Measurements from ENCODE around the gene HJV. TPM values are rescaled to one million over a fixed set of nuclear protein-coding genes. Genes with fewer than 3 reads are reported as not detected.
"Not testable (repeated sequence)": the region's sequence is repeated elsewhere in the genome, so short reads cannot be mapped to it uniquely, and the experiment has no call there.

The HJV gene
- total RNA-seq, 1 donor from 2014 or later = 71.9 TPM

DNA sequence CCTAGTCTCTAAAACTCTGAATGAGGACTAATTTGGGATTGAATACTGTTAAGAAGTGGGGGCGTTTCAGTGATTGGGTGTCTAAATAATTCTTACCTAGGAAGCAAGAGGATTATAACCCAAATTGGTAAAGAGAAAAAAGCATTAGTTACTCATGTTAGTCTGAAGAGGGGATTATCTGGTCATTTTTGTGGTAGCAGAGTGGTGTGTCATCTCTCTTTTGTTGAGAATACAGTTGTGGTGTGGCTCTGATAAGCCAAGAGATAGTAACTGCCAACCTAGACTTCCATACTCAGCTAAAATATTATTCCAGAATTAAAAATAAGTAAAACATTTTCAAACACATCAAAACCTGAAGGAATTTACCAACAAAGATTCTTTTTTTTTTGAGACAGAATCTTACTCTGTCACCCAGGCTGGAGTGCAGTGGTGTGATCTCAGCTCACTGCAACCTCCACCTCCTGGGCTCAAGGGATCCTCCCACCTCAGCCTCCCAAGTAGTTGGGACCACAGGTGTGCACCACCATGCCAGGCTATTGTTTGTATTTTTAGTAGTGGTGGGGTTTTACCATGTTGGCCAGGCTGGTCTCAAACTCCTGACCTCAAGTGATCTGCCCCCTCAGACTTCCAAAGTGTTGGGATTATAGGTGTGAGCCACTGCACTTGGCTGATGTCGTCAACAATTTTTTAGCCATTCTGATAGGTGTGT lies 4.4 kb upstream of the HJV start:
- ATAC-seq; intact Hi-C loops (cut with micrococcal nuclease): not testable (repeated sequence)

DNA sequence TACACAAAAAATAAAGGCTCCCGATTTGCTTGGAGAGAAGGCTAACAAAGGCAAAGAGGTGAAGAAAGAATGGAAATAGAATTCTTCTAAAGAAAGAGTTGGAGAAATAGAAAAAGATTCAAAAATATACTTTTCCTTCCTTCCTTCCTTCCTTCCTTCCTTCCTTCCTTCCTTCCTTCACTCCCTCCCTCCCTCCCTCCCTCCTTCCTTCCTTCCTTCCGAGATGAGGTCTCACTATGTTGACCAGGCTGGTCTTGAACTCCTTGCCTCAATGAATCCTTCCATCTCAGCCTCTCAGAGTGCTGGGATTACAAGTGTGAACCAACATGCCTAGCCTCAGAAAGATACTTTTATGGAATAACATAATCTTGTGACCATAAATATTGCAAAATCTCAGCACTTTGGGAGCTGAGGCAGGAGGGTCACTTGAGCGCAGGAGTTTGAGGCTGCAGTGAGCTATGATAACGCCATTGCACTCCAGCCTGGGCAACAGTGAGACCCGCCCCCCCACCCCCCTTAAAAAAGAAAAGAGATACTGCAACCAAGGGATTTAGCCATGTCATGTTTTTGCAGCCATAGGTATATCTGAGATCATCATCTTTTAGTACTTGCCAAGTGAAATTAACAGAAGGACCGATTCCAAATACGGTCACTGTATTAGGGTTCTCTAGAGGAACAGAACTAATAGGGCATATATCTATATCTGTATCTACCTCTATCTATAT lies 1.0 kb upstream of the HJV start:
- no peak for DNase-seq
- intact Hi-C loops (cut with micrococcal nuclease) = no loop called here
- ATAC-seq = no peak

More for the DNA sequence above, 4.4 kb upstream of the HJV start:
- not testable (repeated sequence) for DNase-seq

- ATAC-seq (peak; percentile 59), DNase-seq (no peak)
- intact Hi-C loops (cut with micrococcal nuclease) = no loop called here
Observed at GRCh38 chr1:146021050-146021445, 487 bp downstream of the HJV start.

DNA sequence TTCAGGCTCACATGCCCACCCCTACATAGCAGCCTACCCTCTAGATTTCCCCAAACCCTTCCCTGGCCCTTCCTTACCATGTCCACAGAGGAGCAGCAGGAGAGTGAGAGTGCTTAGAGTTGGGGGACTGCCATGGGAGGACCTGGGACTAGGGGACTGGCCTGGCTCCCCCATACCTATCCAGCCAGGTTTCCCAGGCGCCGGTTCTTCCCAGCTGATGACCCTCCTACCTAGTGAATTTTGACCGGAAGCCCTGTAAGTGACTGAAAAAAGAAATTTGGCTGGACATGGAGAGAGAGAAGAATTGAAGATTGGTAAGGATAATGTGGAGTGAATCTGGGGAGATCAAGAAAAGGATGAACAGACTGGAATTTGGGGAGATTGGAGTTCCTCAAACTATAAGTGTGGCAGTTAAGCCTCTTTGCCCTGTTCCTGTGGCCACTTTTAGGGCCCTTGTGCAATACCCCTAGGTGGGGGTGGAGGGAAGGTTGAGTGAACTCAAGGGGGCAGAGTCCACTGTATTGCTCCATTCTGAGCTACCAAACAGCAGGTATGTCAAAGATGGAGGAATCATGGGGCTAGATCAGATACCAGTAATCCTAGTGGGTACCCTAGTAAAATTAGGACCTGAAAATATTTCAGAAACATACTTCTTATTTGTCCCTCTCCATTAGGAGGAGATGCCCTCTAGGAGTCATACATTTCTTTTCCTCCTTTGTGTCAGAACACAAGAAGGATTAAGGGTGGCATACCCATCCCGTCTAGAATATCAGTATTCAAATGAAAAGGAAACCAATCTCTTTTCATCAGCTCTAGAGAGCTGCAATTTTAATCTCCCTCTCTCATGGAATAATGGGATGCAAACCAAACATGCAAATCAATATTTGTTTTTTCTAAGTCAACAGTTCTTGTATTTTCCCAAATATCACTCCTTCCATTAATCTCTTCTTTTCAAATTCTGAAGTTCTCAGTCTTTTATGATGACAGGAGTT lies 1.2 kb downstream of the HJV start:
- no peak for DNase-seq
- intact Hi-C loops (cut with micrococcal nuclease) = no loop called here
- ATAC-seq = peak; percentile 46

- DNase-seq = peak; percentile 45
- peak; percentile 8 for ATAC-seq
- intact Hi-C loops (cut with micrococcal nuclease) = no loop called here
Observed at GRCh38 chr1:146019231-146020057, 2.1 kb downstream of the HJV start.

- ATAC-seq = no peak
- no peak for DNase-seq
- intact Hi-C loops (cut with micrococcal nuclease) = no loop called here
Observed at GRCh38 chr1:146016891-146017290, 4.6 kb downstream of the HJV start.

GRCh38 chr1:146013559-146013922 lies 8.0 kb downstream of the HJV start:
- no peak for DNase-seq
- ATAC-seq = no peak
- intact Hi-C loops (cut with micrococcal nuclease) = loop anchor here (5.0 kb wide), 2 partner anchors 36 to 166 kb away; partner anchors contain the start of gene NUDT17

- intact Hi-C loops (cut with micrococcal nuclease) = loop anchor here (5.0 kb wide), 2 partner anchors 36 to 166 kb away; partner anchors contain the start of gene NUDT17
- no peak for DNase-seq
- peak; percentile 29 for ATAC-seq
Observed at GRCh38 chr1:146012703-146013558, 8.6 kb downstream of the HJV start.

- no peak for DNase-seq
- intact Hi-C loops (cut with micrococcal nuclease) = loop anchor here (5.0 kb wide), 2 partner anchors 33 to 163 kb away; partner anchors contain the start of gene NUDT17
- ATAC-seq = peak; percentile 33
Observed at GRCh38 chr1:146010126-146010738, 11.3 kb downstream of the HJV start.

- DNase-seq = no peak
- peak; percentile 15 for ATAC-seq
- intact Hi-C loops (cut with micrococcal nuclease) = no loop called here
Observed at GRCh38 chr1:146007489-146008133, 13.9 kb downstream of the HJV start.

- intact Hi-C loops (cut with micrococcal nuclease) = no loop called here
- ATAC-seq (no peak), DNase-seq (no peak)
Observed at GRCh38 chr1:146001709-146002108, 19.8 kb downstream of the HJV start.

DNA sequence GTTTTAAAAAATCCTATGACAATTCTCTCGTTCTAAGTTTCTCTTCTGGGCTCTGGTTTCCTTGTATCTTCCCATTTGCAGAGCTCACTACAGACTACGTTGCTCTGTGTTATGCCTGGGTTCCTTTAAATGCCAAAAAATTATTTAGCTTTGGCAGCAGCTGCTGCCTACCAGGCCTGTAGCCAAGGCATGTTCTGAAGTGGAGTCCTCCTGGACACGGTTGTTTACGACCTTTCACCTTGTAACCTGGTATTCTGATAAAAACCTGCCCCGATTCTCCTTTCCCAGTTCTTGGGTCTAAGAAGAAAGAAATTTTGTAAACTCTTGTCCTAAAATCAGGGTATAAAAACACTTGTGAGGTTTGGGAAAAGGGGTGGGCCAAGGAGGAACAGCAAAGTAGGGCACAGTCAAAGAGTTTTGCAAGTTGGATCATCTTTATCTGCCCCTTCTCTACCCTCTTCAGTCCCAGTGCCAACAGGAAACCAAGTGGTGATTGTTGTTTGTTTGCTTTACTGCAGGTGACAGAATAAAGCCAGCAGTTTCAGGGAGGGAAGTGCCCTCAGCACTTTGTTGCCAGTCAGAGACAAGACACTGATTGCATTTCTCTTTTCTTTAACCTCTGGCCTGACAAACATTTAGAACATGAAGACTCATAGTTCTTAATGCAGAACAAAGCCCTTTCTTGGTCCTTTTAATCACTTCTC lies 22.1 kb downstream of the HJV start:
- DNase-seq (peak; percentile 63), ATAC-seq (peak; percentile 49)
- intact Hi-C loops (cut with micrococcal nuclease) = no loop called here

- DNase-seq (no peak), ATAC-seq (no peak)
- intact Hi-C loops (cut with micrococcal nuclease) = no loop called here
Observed at GRCh38 chr1:145997718-145998023, 23.9 kb downstream of the HJV start.

DNA sequence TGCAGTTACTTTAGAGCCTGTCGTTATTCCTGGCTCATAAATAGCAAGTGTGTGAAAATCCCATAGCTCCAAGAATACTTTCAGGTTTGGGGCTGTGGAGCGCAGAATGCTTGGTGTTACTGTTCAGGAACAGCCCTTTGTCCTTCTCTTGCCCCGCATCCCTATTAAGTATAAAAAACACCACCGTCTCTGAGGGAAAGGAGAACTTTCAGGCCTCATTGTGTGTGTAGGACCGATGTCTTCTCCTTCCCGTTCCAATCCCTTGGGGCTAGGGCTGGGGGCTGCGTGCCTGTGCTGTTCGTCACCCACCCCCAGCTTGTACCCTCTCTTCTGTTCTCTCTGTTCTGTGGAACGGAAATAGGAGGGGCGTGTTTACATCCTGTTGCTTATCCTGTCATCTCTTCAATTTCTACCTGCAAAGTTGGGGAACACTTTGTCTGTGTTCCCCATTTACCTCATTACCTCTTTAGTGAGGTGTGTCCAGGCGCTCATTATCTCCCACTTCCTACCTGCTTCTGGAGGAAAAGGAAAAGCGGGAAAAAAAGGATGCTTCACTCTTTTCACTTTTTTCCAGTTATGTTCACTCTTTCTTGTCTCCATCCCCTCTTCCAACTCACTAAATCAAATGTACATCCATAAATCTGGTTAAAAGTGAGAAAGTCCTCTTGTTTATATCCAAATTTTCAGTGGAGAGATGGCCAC lies 24.4 kb downstream of the HJV start:
- DNase-seq = peak; percentile 52
- ATAC-seq = peak; percentile 24
- intact Hi-C loops (cut with micrococcal nuclease) = no loop called here

DNA sequence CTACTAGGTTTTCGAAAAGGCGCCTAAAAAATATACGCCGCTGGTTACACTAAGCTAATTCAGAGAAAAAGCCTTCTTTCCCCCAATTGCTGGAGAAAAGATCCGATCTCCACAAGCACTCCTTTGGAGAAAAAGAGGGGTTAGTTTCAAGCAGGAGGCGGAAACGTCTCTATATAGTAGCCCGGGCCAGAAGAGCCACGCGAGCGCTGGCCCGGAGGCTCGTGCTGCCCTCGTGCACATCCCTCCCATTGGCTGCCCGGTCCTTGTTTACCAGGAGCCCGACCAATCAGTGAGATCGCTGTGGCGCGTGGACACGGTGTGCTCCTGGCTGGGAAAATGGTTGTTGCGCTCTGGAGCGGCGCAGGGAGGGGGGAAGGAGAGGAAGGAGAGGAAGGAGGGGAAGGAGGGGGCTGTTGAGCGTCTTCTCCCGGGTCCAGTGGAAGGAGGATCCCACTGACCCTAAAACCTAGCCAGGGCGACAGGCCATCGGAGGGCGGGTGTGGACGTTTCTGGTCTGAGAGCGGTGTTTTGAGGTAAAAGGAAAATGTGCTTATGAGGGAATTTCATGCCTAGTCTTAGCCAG lies 25.0 kb downstream of the HJV start, which contains the start of gene TXNIP:
Gene TXNIP, minus strand, starts transcription at position 147 of the 583 bp plus-strand sequence. CDS start 313 bp downstream, outside the sequence.
- ATAC-seq = peak; percentile 79
- peak; percentile 99 for DNase-seq
- intact Hi-C loops (cut with micrococcal nuclease) = no loop called here

Measured in left ventricle myocardium superior (tissue), 1 donor.